Measurements from ENCODE around the gene DGKI. TPM values are rescaled to one million over a fixed set of nuclear protein-coding genes. Genes with fewer than 3 reads are reported as not detected.
"Not testable (repeated sequence)": the region's sequence is repeated elsewhere in the genome, so short reads cannot be mapped to it uniquely, and the experiment has no call there.

DGKI gene
- total RNA-seq, 1 experiment from 2014 or later, result 0.79 TPM

GRCh38 chr7:137834552-137834951, 12.2 kb downstream of the DGKI start (continued):
- no peak for TF ChIP-seq KAT7 (CRISPR knock-in tag; IDR thresholded peaks at IDR 0.05; ENCODE audit: borderline replicate concordance)
- TF ChIP-seq IRF2 (CRISPR knock-in tag; IDR thresholded peaks at IDR 0.05; ENCODE audit: borderline replicate concordance, low read depth), result no peak

- DNase-seq (ENCODE audit: low spot score); H3K4me3 Mint-ChIP-seq; H3K27ac Mint-ChIP-seq; H3K4me1 Mint-ChIP-seq; POLR2A ChIA-PET; ATAC-seq; H3K27me3 Mint-ChIP-seq (ENCODE audit: low read depth): not testable (repeated sequence)
- Mint-ChIP-seq H3K9me3 (peaks cover 46% of the 10 kb centered on the region), H3K36me3 (peaks cover 39% of the 10 kb centered on the region)
- CTCF ChIA-PET, result interaction anchor here (0.6 kb wide), 1 partner anchor 749 kb away, joined by 5 read pairs; no protein-coding TSS in a partner anchor
Observed at GRCh38 chr7:137832990-137833389, 13.8 kb downstream of the DGKI start.

- peaks cover 39% of the 10 kb centered on the region for H3K36me3 Mint-ChIP-seq
- H3K27ac Mint-ChIP-seq, result no peak overlapping the region
- H3K9me3 Mint-ChIP-seq, result peaks cover 46% of the 10 kb centered on the region
- ChIA-PET POLR2A (interaction anchor here (0.5 kb wide), 1 partner anchor 1352 kb away, joined by 5 read pairs; no protein-coding TSS in a partner anchor), CTCF (no interaction called here)
- no peak overlapping the region for H3K4me3 Mint-ChIP-seq
- no peak for ATAC-seq
- TF ChIP-seq USF1 (CRISPR knock-in tag; IDR thresholded peaks at IDR 0.05) (no peak), NFE2L1 (CRISPR knock-in tag; IDR thresholded peaks at IDR 0.05) (no peak)
- no peak for DNase-seq (ENCODE audit: low spot score)
- H3K4me1 Mint-ChIP-seq, result no peaks in the 10 kb centered on the region
- peaks cover 7% of the 10 kb centered on the region; the same call in 1 of the 2 replicates for H3K27me3 Mint-ChIP-seq (ENCODE audit: low read depth)
Observed at GRCh38 chr7:137832382-137832781, 14.4 kb downstream of the DGKI start.

GRCh38 chr7:137831555-137831954, 15.2 kb downstream of the DGKI start:
- CTCF ChIA-PET; DNase-seq (ENCODE audit: low spot score); H3K4me1 Mint-ChIP-seq; H3K27ac Mint-ChIP-seq; H3K4me3 Mint-ChIP-seq; ATAC-seq; H3K27me3 Mint-ChIP-seq (ENCODE audit: low read depth): not testable (repeated sequence)
- H3K9me3 Mint-ChIP-seq, result peaks cover 46% of the 10 kb centered on the region
- POLR2A ChIA-PET, result interaction anchor here (0.5 kb wide), 1 partner anchor 1353 kb away, joined by 5 read pairs; no protein-coding TSS in a partner anchor
- H3K36me3 Mint-ChIP-seq, result peaks cover 39% of the 10 kb centered on the region

- H3K4me1 Mint-ChIP-seq, result no peaks in the 10 kb centered on the region
- no peak overlapping the region for H3K27ac Mint-ChIP-seq
- no peak for TF ChIP-seq ZNF263 (CRISPR knock-in tag; IDR thresholded peaks at IDR 0.05; ENCODE audit: low read depth)
- TF ChIP-seq ZBTB43 (CRISPR knock-in tag; IDR thresholded peaks at IDR 0.05), result no peak
- TF ChIP-seq ZNF396 (CRISPR knock-in tag; IDR thresholded peaks at IDR 0.05; ENCODE audit: borderline replicate concordance), result no peak
- peaks cover 41% of the 10 kb centered on the region for H3K9me3 Mint-ChIP-seq
- POLR2A ChIA-PET, result no interaction called here
- CTCF ChIA-PET, result no interaction called here
- DNase-seq (ENCODE audit: low spot score) (no peak), ATAC-seq (no peak)
- peaks cover 37% of the 10 kb centered on the region for H3K36me3 Mint-ChIP-seq
- H3K4me3 Mint-ChIP-seq, result no peak overlapping the region
- peaks cover 7% of the 10 kb centered on the region; the same call in 1 of the 2 replicates for H3K27me3 Mint-ChIP-seq (ENCODE audit: low read depth)
Observed at GRCh38 chr7:137829337-137829992, 17.3 kb downstream of the DGKI start.

- H3K4me3 Mint-ChIP-seq, result no peak overlapping the region
- ChIA-PET POLR2A (no interaction called here), CTCF (no interaction called here)
- no peak overlapping the region for H3K27ac Mint-ChIP-seq
- DNase-seq (ENCODE audit: low spot score), result no peak
- TF ChIP-seq TEAD1 (CRISPR knock-in tag; IDR thresholded peaks at IDR 0.05), result no peak
- no peak for TF ChIP-seq ZSCAN18 (CRISPR knock-in tag; IDR thresholded peaks at IDR 0.05)
- TF ChIP-seq USF1 (CRISPR knock-in tag; IDR thresholded peaks at IDR 0.05), result no peak
- no peak for TF ChIP-seq GABPB1 (CRISPR knock-in tag; IDR thresholded peaks at IDR 0.05)
- no peak for TF ChIP-seq ZBTB21 (CRISPR knock-in tag; IDR thresholded peaks at IDR 0.05; ENCODE audit: borderline replicate concordance)
- no peak for TF ChIP-seq ATF3 (CRISPR knock-in tag; conservative IDR thresholded peaks at IDR 0.05)
- no peaks in the 10 kb centered on the region for H3K4me1 Mint-ChIP-seq
- peaks cover 7% of the 10 kb centered on the region; the same call in 1 of the 2 replicates for H3K27me3 Mint-ChIP-seq (ENCODE audit: low read depth)
- peaks cover 31% of the 10 kb centered on the region for H3K36me3 Mint-ChIP-seq
- peaks cover 33% of the 10 kb centered on the region for H3K9me3 Mint-ChIP-seq
- ATAC-seq, result no peak
Observed at GRCh38 chr7:137828456-137828855, 18.3 kb downstream of the DGKI start.
